ENCODE measurements around the gene WNT3.

- TF ChIP-seq EZH2 (IDR thresholded peaks at IDR 0.05; ENCODE audit: insufficient read depth, poor library complexity, severe bottlenecking) (no peak), EZH2phosphoT487 (IDR thresholded peaks at IDR 0.05; ENCODE audit: insufficient read depth, low read depth) (no peak)
Observed at GRCh38 chr17:46717999-46718398, 100.5 kb downstream of the WNT3 start.
